ENCODE results near the gene ATAD5. TPM values are rescaled to one million over a fixed set of nuclear protein-coding genes. Genes with fewer than 3 reads are reported as not detected.
"Not testable (repeated sequence)": the region's sequence is repeated elsewhere in the genome, so short reads cannot be mapped to it uniquely, and the experiment has no call there.

The ATAD5 gene
- total RNA-seq, 4 donors from 2014 or later = 1.2 to 1.7 (median 1.4) TPM

DNA sequence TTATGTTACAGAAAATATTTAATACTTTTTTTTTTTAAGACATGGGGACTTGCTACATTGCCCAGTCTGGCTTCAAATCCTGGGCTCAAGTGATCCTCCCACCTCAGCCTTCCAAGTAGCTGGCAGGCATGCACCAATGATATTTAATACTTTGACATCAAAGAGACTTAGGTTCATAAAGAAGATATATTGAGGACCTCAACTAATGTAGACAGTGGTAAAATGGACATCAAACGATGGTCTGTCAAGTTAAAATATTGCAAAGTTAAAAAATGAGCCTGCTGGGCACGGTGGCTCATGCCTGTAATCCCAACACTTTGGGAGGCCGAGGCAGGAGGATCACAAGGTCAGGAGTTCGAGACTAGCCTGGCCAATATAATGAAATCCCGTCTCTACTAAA is 65.5 kb downstream of the ATAD5 start:
- Histone ChIP-seq H3K9me3 (no peaks in the 10 kb centered on the region), H3K4me1 (no peaks in the 10 kb centered on the region), H3K4me3 (no peak overlapping the region), H3K27me3 (no peaks in the 10 kb centered on the region), H3K27ac (no peak overlapping the region), H3K36me3 (peaks cover 0 to 62% (median 0%) of the 10 kb centered on the region in 3 donors)
- TF ChIP-seq, protein P1, sequence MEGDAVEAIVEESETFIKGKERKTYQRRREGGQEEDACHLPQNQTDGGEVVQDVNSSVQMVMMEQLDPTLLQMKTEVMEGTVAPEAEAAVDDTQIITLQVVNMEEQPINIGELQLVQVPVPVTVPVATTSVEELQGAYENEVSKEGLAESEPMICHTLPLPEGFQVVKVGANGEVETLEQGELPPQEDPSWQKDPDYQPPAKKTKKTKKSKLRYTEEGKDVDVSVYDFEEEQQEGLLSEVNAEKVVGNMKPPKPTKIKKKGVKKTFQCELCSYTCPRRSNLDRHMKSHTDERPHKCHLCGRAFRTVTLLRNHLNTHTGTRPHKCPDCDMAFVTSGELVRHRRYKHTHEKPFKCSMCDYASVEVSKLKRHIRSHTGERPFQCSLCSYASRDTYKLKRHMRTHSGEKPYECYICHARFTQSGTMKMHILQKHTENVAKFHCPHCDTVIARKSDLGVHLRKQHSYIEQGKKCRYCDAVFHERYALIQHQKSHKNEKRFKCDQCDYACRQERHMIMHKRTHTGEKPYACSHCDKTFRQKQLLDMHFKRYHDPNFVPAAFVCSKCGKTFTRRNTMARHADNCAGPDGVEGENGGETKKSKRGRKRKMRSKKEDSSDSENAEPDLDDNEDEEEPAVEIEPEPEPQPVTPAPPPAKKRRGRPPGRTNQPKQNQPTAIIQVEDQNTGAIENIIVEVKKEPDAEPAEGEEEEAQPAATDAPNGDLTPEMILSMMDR (IDR thresholded peaks at IDR 0.05) = no peak
- TF ChIP-seq POLR2A (IDR thresholded peaks at IDR 0.05) = no peak
- no peak for TF ChIP-seq EP300 (IDR thresholded peaks at IDR 0.05)
- no peak for DNase-seq (ENCODE audit: low spot score in 2 of 2)
- 88 to 92% methylated on average over 5 of the region's 5 CpGs for WGBS, 2 donors

DNA sequence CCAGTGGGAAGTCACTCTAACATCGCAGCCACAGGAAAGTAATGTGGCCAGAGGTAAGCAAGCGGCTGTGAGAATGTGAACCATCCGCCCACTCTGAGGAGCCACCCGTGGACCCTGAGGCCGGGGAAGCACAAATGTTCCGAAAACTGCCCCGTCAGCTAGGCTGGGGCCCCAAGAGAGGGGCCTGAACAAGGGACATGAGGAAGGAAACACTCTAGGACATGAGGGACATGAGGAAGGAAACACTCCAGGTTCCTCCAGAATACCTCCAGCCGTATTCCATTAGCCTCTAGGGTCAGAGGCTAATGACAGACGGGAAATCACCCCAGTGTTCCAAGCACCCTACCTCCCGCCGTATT is 74.0 kb downstream of the ATAD5 start:
- TF ChIP-seq POLR2A (IDR thresholded peaks at IDR 0.05) (no peak), EP300 (IDR thresholded peaks at IDR 0.05) (no peak)
- TF ChIP-seq, protein P1 (IDR thresholded peaks at IDR 0.05) = no peak
- WGBS, 2 donors = 2% methylated on average over 11 of the region's 11 CpGs
- no peaks in the 10 kb centered on the region for H3K9me3 ChIP-seq
- no peak for DNase-seq (ENCODE audit: low spot score in 2 of 2)
- H3K27me3 ChIP-seq = no peaks in the 10 kb centered on the region
- peak overlapping the region; percentile 66 to 90 (median 71) for H3K4me3 ChIP-seq
- H3K4me1 ChIP-seq = peaks cover 0 to 35% (median 15%) of the 10 kb centered on the region in 4 donors
- H3K36me3 ChIP-seq = peaks cover 0 to 35% (median 0%) of the 10 kb centered on the region in 3 donors
- peak overlapping the region; percentile 63 to 90 (median 86) for H3K27ac ChIP-seq

DNA sequence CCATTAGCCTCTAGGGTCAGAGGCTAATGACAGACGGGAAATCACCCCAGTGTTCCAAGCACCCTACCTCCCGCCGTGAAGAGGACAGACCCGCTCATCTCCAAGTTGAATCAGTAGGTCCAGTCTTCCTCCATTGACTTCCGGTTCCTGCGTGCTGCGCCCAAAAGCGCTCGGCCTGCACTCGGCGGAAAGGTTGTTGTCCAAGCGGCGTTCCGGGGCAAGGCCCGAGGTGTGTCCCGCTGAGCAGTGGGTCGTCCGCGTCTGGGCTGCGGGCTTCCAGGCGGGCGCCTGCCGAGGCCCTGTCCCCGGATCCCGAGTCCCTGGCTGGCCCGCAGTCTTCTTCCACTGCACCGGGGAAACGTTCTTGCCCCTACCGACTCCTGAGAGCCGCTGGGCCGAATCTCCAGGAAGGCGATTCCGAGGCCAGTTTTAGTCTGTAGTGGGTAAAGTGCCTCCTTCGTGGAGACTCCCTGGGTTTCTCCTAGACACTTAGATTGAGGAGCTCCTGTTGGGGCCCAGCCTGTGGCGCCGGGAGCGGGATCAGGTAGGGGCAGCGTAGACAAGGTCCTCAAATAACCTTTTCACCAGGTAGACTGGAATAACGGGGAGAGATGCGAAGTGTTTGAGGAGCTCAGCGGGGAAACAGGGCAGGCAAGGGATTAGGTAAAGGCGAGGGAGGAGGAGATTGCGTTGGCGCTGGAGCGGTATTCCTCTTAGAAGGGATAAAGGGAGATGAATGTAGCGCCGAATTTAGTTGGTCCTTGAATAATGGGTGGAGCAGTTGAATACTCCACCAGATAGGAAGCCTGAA is 74.5 kb downstream of the ATAD5 start, which contains the start of gene TEFM:
TEFM (minus strand) TSS at position 138 of the 811 bp plus-strand sequence; CDS start at position 98, 40 bp downstream.
- 0 to 1% methylated on average over 19 to 44 of the region's 47 CpGs for WGBS, 2 donors
- Histone ChIP-seq H3K9me3 (no peaks in the 10 kb centered on the region), H3K4me3 (peak within 1 kb of the TSS; percentile 66 to 90 (median 71)), H3K27me3 (no peaks in the 10 kb centered on the region), H3K4me1 (peaks cover 0 to 35% (median 15%) of the 10 kb centered on the region in 4 donors), H3K27ac (peak within 1 kb of the TSS; percentile 63 to 90 (median 86)), H3K36me3 (peaks cover 0 to 29% (median 0%) of the 10 kb centered on the region in 3 donors)
- TF ChIP-seq, protein P1 (IDR thresholded peaks at IDR 0.05) = peak in 1 of 5 experiments; percentile 27
- no peak for TF ChIP-seq POLR2A (IDR thresholded peaks at IDR 0.05)
- TF ChIP-seq EP300 (IDR thresholded peaks at IDR 0.05) = peak; percentile 52 to 87
- DNase-seq (ENCODE audit: low spot score in 2 of 2) = peak; percentile 68 to 82

DNA sequence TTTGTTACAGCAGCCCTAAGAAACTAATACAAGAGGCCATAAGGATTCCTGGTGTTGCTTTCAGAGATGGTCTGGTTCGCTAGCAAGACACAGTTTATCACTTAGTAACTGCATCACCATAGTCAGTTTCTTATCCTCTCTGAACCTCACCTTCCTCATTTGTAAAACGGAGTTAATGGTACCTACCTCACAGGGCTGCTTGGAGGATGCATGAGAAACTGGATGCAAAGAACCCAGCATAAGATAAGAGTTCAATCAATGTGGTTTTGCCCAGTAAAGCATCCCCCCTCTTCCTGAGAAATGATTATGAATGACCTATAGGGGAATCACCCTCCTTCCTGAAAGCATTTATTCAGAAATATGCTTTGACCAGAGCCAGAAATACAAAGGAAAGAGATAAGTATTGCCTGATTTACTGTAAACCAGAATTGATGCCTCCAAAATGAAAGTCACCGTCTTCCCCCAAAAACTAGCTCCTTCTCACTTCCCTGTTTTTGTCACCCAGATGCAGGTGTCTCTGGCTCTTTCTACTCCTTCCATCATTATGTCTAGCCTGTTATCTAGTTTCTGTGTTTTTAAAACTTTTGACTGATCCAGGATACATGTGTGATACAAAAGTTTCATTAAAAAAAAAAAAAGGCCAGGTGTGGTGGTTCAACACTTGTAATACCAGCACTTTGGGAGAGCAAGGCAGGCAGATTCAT is 77.1 kb downstream of the ATAD5 start:
- TF ChIP-seq POLR2A (IDR thresholded peaks at IDR 0.05) (no peak), EP300 (IDR thresholded peaks at IDR 0.05) (no peak)
- TF ChIP-seq, protein P1 (IDR thresholded peaks at IDR 0.05) = no peak
- H3K27me3 ChIP-seq = no peaks in the 10 kb centered on the region
- H3K4me1 ChIP-seq = peaks cover 0 to 34% (median 15%) of the 10 kb centered on the region in 4 donors
- no peak overlapping the region for H3K4me3 ChIP-seq
- no peak for DNase-seq (ENCODE audit: low spot score in 2 of 2)
- no peaks in the 10 kb centered on the region for H3K9me3 ChIP-seq
- WGBS, 2 donors = 80 to 85% methylated on average over 3 of the region's 3 CpGs
- no peak overlapping the region for H3K27ac ChIP-seq
- H3K36me3 ChIP-seq = peaks cover 0 to 7% (median 0%) of the 10 kb centered on the region in 3 donors

DNA sequence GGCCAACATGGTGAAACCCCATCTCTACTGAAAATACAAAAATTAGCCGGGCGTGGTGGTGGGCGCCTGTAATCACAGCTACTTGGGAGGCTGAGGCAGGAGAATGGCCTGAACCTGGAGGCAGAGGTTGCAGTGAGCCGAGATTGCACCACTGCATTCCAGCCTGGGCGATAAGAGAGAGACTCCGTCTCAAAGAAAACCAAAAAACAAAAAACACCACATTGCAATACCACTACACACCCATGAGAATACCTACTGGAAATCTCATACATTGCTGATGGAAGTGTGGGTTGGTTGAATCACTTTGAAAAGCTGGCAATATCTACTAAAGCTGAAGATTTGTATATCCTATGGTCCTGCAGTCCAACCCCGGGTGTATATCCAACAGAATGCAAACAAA is 78.4 kb downstream of the ATAD5 start:
- DNase-seq (ENCODE audit: low spot score in 2 of 2) = not testable (repeated sequence)

More for the DNA sequence above, 78.4 kb downstream of the ATAD5 start:
- 94 to 95% methylated on average over 7 of the region's 7 CpGs for WGBS, 2 donors
- H3K27me3 ChIP-seq, H3K36me3 ChIP-seq, H3K9me3 ChIP-seq, H3K27ac ChIP-seq, H3K4me3 ChIP-seq: not testable (repeated sequence)
- peaks cover 0 to 21% (median 10%) of the 10 kb centered on the region in 4 donors for H3K4me1 ChIP-seq

Data from tibial nerve (tissue), 4 donors.